ENCODE data around the gene LDLRAD4.

The LDLRAD4 gene

DNA sequence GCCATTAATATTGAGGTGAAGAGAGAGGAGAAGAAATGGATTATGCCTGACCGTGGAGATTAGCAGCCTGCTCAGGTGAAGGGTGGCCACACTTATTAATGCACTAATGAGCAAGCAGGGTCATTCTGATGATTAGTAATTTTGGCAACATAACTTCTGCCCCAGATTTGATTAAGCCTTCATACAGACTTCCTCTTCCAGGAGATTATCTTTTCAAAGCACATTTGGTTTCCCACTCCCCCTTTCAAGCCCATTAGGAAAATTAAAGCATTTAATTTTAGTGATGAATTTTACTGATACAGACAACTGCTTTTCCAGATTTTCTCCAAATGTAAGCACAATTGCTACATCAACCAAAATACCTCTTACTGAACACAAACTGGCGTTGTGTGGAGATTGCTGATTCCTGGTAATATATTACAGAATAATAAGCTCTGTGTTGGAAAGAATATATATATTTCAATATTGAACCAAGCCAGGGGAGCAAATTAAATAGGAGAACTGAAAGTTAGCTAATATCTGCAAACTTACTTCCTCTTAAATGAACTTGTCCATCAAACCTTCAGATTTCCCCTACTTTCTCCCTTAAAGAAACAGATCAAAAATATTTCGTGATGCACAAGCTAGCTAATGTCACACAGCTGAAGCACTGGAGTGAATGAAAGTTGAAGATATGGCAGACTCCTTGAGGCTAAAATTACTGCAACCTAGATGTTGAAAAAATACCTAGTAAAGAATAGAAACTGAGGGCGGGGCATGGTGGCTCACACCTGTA is 367.0 kb downstream of the LDLRAD4 start:
- ChIA-PET POLR2A (no interaction called here), CTCF (no interaction called here)
- no peak for DNase-seq (ENCODE audit: extremely low spot score)
- TF ChIP-seq ARNT (IDR thresholded peaks at IDR 0.05) (no peak), LEF1 (IDR thresholded peaks at IDR 0.05; ENCODE audit: borderline replicate concordance) (no peak), NFRKB (IDR thresholded peaks at IDR 0.05) (no peak), FOXM1 (IDR thresholded peaks at IDR 0.05; ENCODE audit: borderline replicate concordance) (no peak), L3MBTL2 (conservative IDR thresholded peaks at IDR 0.05) (no peak), ZNF384 (IDR thresholded peaks at IDR 0.05) (no peak), SUZ12 (IDR thresholded peaks at IDR 0.05) (no peak), ELF4 (IDR thresholded peaks at IDR 0.05) (no peak), HDGF (IDR thresholded peaks at IDR 0.05; ENCODE audit: borderline replicate concordance) (no peak), SP1 (IDR thresholded peaks at IDR 0.05) (no peak), FOXA1 (IDR thresholded peaks at IDR 0.05) (no peak), PKNOX1 (IDR thresholded peaks at IDR 0.05) (no peak), CTBP1 (IDR thresholded peaks at IDR 0.05; ENCODE audit: borderline replicate concordance) (no peak), TARDBP (IDR thresholded peaks at IDR 0.05) (no peak), FOXK2 (IDR thresholded peaks at IDR 0.05) (no peak), BHLHE40 (IDR thresholded peaks at IDR 0.05; ENCODE audit: borderline replicate concordance) (no peak)

GRCh38 chr18:13587001-13587400 is 368.4 kb downstream of the LDLRAD4 start:
- DNase-seq (ENCODE audit: extremely low spot score) = no peak
- TF ChIP-seq ZNF384 (IDR thresholded peaks at IDR 0.05) = no peak
- TF ChIP-seq SUZ12 (IDR thresholded peaks at IDR 0.05) = no peak
- ChIA-PET POLR2A (no interaction called here), CTCF (no interaction called here)

GRCh38 chr18:13587477-13587876 is 368.9 kb downstream of the LDLRAD4 start:
- ChIA-PET POLR2A (no interaction called here), CTCF (no interaction called here)
- no peak for DNase-seq (ENCODE audit: extremely low spot score)
- TF ChIP-seq LEF1 (IDR thresholded peaks at IDR 0.05; ENCODE audit: borderline replicate concordance) (no peak), FOXA1 (IDR thresholded peaks at IDR 0.05) (no peak), SUZ12 (IDR thresholded peaks at IDR 0.05) (no peak), ELF4 (IDR thresholded peaks at IDR 0.05) (no peak), TARDBP (IDR thresholded peaks at IDR 0.05) (no peak), ZNF384 (IDR thresholded peaks at IDR 0.05) (no peak), CTBP1 (IDR thresholded peaks at IDR 0.05; ENCODE audit: borderline replicate concordance) (no peak), PKNOX1 (IDR thresholded peaks at IDR 0.05) (no peak), L3MBTL2 (conservative IDR thresholded peaks at IDR 0.05) (no peak), ARNT (IDR thresholded peaks at IDR 0.05) (no peak)

DNA sequence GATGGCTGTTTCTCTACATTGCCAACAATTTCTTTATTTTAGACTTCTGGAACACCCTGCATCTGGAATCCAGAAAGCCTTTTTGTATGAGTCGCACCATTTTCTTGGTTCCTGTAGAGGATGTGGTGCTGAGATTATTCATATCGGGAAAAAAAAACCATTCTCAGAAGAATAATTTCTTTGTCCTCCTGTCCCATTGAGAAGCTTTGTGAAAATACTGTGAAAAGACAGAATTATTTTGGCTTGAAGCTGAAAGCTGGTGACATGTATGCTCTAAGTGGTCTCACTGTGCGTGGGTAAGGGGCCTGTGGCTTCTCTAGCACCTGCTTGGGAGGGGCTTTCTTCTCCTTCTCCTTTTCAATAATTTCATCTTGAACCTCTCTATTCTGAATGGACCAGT is 369.4 kb downstream of the LDLRAD4 start:
- POLR2A ChIA-PET = no interaction called here
- DNase-seq (ENCODE audit: extremely low spot score) = no peak
- TF ChIP-seq SUZ12 (IDR thresholded peaks at IDR 0.05) (no peak), SP1 (IDR thresholded peaks at IDR 0.05) (no peak), PKNOX1 (IDR thresholded peaks at IDR 0.05) (no peak), ELF4 (IDR thresholded peaks at IDR 0.05) (no peak), ZNF384 (IDR thresholded peaks at IDR 0.05) (no peak), FOXM1 (IDR thresholded peaks at IDR 0.05; ENCODE audit: borderline replicate concordance) (no peak), NFRKB (IDR thresholded peaks at IDR 0.05) (no peak), TARDBP (IDR thresholded peaks at IDR 0.05) (no peak), LEF1 (IDR thresholded peaks at IDR 0.05; ENCODE audit: borderline replicate concordance) (no peak), FOXA1 (IDR thresholded peaks at IDR 0.05) (no peak), BHLHE40 (IDR thresholded peaks at IDR 0.05; ENCODE audit: borderline replicate concordance) (no peak), FOXK2 (IDR thresholded peaks at IDR 0.05) (no peak)
- CTCF ChIA-PET = no interaction called here

DNA sequence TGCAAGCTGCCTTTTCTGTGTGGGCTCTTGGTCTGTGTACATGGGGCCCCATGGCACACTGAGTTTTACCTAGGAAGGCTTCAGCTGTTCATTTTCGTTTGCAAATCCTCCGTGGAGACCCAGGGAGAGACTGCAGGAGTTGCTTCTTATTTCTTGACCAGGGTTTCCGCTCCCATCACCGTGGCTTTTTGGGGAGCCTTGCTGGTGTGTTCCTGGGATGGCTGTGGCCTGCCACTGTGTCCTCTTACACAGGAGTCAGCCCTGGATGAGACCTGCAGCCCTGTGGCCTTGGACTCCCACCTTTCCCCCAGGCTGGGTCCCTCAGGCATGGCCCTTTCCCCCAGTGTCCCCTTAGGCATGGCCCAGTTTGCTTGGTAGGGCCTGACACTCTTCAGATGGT is 370.8 kb downstream of the LDLRAD4 start:
- TF ChIP-seq LEF1 (IDR thresholded peaks at IDR 0.05; ENCODE audit: borderline replicate concordance) = no peak
- ChIA-PET POLR2A (no interaction called here), CTCF (no interaction called here)
- no peak for DNase-seq (ENCODE audit: extremely low spot score)

DNA sequence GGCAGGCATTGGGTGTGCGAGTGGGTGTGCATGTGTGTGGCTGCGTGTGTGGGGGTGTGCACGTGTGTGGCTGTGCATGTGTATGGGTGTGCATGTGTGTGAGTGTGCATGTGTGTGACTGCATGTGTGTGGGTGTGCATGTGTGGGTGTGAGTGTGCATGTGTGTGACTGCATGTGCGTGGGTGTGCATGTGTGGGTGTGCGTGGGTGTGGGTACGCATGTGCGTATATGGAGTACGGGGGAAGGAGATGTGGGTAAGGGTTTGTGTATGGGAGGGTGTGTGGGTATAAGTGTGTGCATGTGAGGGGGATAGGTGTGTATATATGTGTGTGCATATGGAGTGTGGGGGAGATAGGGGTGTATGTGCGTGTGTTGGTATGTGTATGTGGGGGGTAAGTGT is 371.4 kb downstream of the LDLRAD4 start:
- CTCF ChIA-PET = no interaction called here
- DNase-seq (ENCODE audit: extremely low spot score) = no peak
- TF ChIP-seq CTBP1 (IDR thresholded peaks at IDR 0.05; ENCODE audit: borderline replicate concordance) = no peak
- TF ChIP-seq BHLHE40 (IDR thresholded peaks at IDR 0.05; ENCODE audit: borderline replicate concordance) = no peak
- no peak for TF ChIP-seq FOXK2 (IDR thresholded peaks at IDR 0.05)
- no peak for TF ChIP-seq ELF4 (IDR thresholded peaks at IDR 0.05)
- no peak for TF ChIP-seq HDGF (IDR thresholded peaks at IDR 0.05; ENCODE audit: borderline replicate concordance)
- no peak for TF ChIP-seq TARDBP (IDR thresholded peaks at IDR 0.05)
- no peak for TF ChIP-seq SUZ12 (IDR thresholded peaks at IDR 0.05)
- no peak for TF ChIP-seq L3MBTL2 (conservative IDR thresholded peaks at IDR 0.05)
- TF ChIP-seq ARNT (IDR thresholded peaks at IDR 0.05) = no peak
- POLR2A ChIA-PET = no interaction called here

- no peak for DNase-seq (ENCODE audit: extremely low spot score)
- CTCF ChIA-PET = no interaction called here
- POLR2A ChIA-PET = no interaction called here
- TF ChIP-seq CTBP1 (IDR thresholded peaks at IDR 0.05; ENCODE audit: borderline replicate concordance) = no peak
- no peak for TF ChIP-seq NFRKB (IDR thresholded peaks at IDR 0.05)
- TF ChIP-seq BHLHE40 (IDR thresholded peaks at IDR 0.05; ENCODE audit: borderline replicate concordance) = no peak
- no peak for TF ChIP-seq FOXM1 (IDR thresholded peaks at IDR 0.05; ENCODE audit: borderline replicate concordance)
Measured at GRCh38 chr18:13592246-13592645, 373.7 kb downstream of the LDLRAD4 start.

All from HEK293T (cell line).